DND-41 (cell line): ENCODE data around the gene ZBTB11.

Experiments
- ATAC-seq: fragments of 200-7000 bp; cut with Tn5 transposase; 3 replicates; pipeline ENCODE4 v1.9.1; 2021; ENCODE audit warnings: low read depth; ENCODE audit not compliant: insufficient read depth
- DNase-seq: peaks from one replicate; pipeline ENCODE4 v3.0.0-alpha.2; 2020
- H2AFZ ChIP-seq: 2 replicates; pipeline ENCODE4 v1.6.0; 2012; ENCODE audit warnings: low read depth, low read length
- H3K27ac ChIP-seq: 2 replicates; pipeline ENCODE4 v1.5.1; 2012; ENCODE audit warnings: low read length, inconsistent platforms
- H3K27me3 ChIP-seq: fragments of 200-600 bp; sonication (generic); 2 replicates; pipeline ENCODE4 v1.6.0; 2012; ENCODE audit warnings: low read length, mild to moderate bottlenecking, inconsistent platforms; ENCODE audit not compliant: insufficient read depth, poor library complexity
- H3K36me3 ChIP-seq: 2 replicates; pipeline ENCODE4 v1.5.1; 2012; ENCODE audit warnings: low read length, inconsistent platforms; ENCODE audit not compliant: insufficient read depth
- H3K4me1 ChIP-seq: 2 replicates; pipeline ENCODE4 v1.5.1; 2012; ENCODE audit warnings: mild to moderate bottlenecking, low read length; ENCODE audit not compliant: insufficient read depth
- H3K4me2 ChIP-seq: 2 replicates; pipeline ENCODE4 v1.6.0; 2012; ENCODE audit warnings: mild to moderate bottlenecking, moderate library complexity, low read length, inconsistent platforms; ENCODE audit not compliant: insufficient read depth
- H3K4me3 ChIP-seq, 2 experiments: fragments of 200-600 bp in 1 of 2; shearing (Covaris generic) in 1 of 2; 2 replicates each; pipeline ENCODE4 v1.5.1; 2012 to 2016; ENCODE audit warnings: inconsistent platforms in 2 of 2, low read length in 2 of 2, mild to moderate bottlenecking in 2 of 2, low read depth in 1 of 2, moderate library complexity in 1 of 2
- H3K79me2 ChIP-seq: 2 replicates; pipeline ENCODE4 v1.6.0; 2012; ENCODE audit warnings: low read length, inconsistent platforms; ENCODE audit not compliant: insufficient read depth
- H3K9ac ChIP-seq: 2 replicates; pipeline ENCODE4 v1.6.0; 2012; ENCODE audit warnings: low read depth, mild to moderate bottlenecking, inconsistent platforms, low read length, moderate library complexity
- H3K9me3 ChIP-seq: 2 replicates; pipeline ENCODE4 v1.5.1; 2012; ENCODE audit warnings: low read length, moderate library complexity, mild to moderate bottlenecking, inconsistent platforms; ENCODE audit not compliant: insufficient read depth, severe bottlenecking
- H4K20me1 ChIP-seq: 2 replicates; pipeline ENCODE4 v1.6.0; 2012; ENCODE audit warnings: low read length; ENCODE audit not compliant: insufficient read depth
- EZH2 ChIP-seq: IDR thresholded peaks from 3 replicates; pipeline ENCODE4 v1.6.1; 2012; ENCODE audit warnings: borderline replicate concordance, low read depth, mild to moderate bottlenecking, moderate library complexity, low read length, inconsistent platforms; ENCODE audit not compliant: severe bottlenecking
- TF ChIP-seq, protein P1 (sequence below): IDR thresholded peaks from 2 replicates; pipeline ENCODE4 v1.5.1; 2012; ENCODE audit warnings: borderline replicate concordance, low read length, moderate library complexity, mild to moderate bottlenecking; ENCODE audit not compliant: poor library complexity, severe bottlenecking; ENCODE audit errors: extremely low read depth

The ZBTB11 gene

GRCh38 chr3:101639280-101639963 lies 37.5 kb downstream of the ZBTB11 start:
- DNase-seq = no peak
- ATAC-seq = no peak
- Histone ChIP-seq H3K4me2 (no peak overlapping the region), H3K27me3 (no peaks in the 10 kb centered on the region), H3K79me2 (no peaks in the 10 kb centered on the region), H2AFZ (no peak overlapping the region), H3K9me3 (no peaks in the 10 kb centered on the region), H3K27ac (no peak overlapping the region), H3K4me1 (no peaks in the 10 kb centered on the region), H3K36me3 (no peaks in the 10 kb centered on the region), H4K20me1 (no peaks in the 10 kb centered on the region), H3K9ac (no peak overlapping the region), H3K4me3 (no peak overlapping the region)
- TF ChIP-seq, protein P1, sequence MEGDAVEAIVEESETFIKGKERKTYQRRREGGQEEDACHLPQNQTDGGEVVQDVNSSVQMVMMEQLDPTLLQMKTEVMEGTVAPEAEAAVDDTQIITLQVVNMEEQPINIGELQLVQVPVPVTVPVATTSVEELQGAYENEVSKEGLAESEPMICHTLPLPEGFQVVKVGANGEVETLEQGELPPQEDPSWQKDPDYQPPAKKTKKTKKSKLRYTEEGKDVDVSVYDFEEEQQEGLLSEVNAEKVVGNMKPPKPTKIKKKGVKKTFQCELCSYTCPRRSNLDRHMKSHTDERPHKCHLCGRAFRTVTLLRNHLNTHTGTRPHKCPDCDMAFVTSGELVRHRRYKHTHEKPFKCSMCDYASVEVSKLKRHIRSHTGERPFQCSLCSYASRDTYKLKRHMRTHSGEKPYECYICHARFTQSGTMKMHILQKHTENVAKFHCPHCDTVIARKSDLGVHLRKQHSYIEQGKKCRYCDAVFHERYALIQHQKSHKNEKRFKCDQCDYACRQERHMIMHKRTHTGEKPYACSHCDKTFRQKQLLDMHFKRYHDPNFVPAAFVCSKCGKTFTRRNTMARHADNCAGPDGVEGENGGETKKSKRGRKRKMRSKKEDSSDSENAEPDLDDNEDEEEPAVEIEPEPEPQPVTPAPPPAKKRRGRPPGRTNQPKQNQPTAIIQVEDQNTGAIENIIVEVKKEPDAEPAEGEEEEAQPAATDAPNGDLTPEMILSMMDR = no peak
- TF ChIP-seq EZH2 = no peak

DNA sequence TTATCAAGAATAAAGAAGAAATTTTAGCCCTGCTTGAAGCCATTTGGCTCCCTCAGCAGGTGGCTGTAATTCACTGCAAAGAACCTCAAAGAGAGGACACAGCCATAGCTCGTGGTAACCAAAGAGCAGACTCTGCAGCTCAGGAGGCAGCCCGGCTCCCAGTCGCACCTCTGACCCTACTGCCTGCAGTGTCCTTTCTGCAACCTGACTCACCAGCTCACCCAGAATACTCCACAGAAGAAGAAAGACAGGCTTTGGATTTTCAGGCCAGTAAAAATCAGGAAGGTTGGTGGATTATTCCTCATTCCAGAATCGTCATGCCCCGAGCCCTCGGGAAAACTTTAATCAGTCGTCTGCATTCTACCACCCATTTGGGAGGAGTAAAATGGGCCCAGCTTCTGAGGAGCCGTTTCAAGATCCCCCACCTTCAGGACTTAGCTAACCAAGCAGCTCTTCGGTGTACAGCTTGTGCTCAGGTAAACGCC lies 38.6 kb downstream of the ZBTB11 start:
- H3K4me1 ChIP-seq = no peaks in the 10 kb centered on the region
- no peaks in the 10 kb centered on the region for H3K79me2 ChIP-seq
- H3K9ac ChIP-seq = no peak overlapping the region
- no peaks in the 10 kb centered on the region for H4K20me1 ChIP-seq
- ATAC-seq (no peak), DNase-seq (no peak)
- TF ChIP-seq, protein P1 = peak; percentile 26
- no peak for TF ChIP-seq EZH2
- H3K4me2 ChIP-seq = no peak overlapping the region
- H3K27ac ChIP-seq = no peak overlapping the region
- no peaks in the 10 kb centered on the region for H3K9me3 ChIP-seq
- no peaks in the 10 kb centered on the region for H3K27me3 ChIP-seq
- no peak overlapping the region for H2AFZ ChIP-seq
- H3K36me3 ChIP-seq = no peaks in the 10 kb centered on the region
- no peak overlapping the region for H3K4me3 ChIP-seq

DNA sequence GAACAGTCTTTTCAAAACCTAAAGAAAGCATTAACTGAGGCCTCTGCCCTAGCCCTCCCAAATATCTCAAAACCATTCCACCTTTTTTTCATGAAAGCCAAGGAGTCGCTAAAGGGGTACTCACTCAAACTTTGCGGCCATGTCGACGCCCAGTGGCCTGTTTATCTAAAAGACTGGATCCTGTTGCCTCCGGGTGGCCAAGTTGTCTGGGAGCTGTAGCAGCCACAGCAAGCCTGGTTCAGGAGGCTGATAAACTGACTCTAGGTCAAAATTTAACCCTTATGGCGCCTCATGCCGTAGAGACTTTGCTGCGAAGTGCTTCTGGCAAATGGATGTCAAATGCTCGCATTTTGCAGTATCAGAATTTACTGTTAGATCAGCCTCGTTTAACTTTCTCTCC lies 39.5 kb downstream of the ZBTB11 start:
- no peaks in the 10 kb centered on the region for H3K79me2 ChIP-seq
- no peak overlapping the region for H3K4me3 ChIP-seq
- H3K27ac ChIP-seq = no peak overlapping the region
- no peaks in the 10 kb centered on the region for H4K20me1 ChIP-seq
- TF ChIP-seq, protein P1 = no peak
- no peak for TF ChIP-seq EZH2
- H3K4me1 ChIP-seq = no peaks in the 10 kb centered on the region
- DNase-seq (no peak), ATAC-seq (no peak)
- no peaks in the 10 kb centered on the region for H3K36me3 ChIP-seq
- H3K9me3 ChIP-seq = no peaks in the 10 kb centered on the region
- no peak overlapping the region for H3K4me2 ChIP-seq
- no peak overlapping the region for H2AFZ ChIP-seq
- no peaks in the 10 kb centered on the region for H3K27me3 ChIP-seq
- no peak overlapping the region for H3K9ac ChIP-seq
